Activated naive CD4-positive, alpha-beta T cell treated with anti-CD3 and anti-CD28 coated beads, Interleukin-2, amount 50 U/mL, for 16 hours (primary cell): Measurements from ENCODE around the gene SLC25A19.
"Not testable (repeated sequence)": the region's sequence is repeated elsewhere in the genome, so short reads cannot be mapped to it uniquely, and the experiment has no call there.

ENCODE experiments used
- DNase-seq: peaks from one replicate; pipeline ENCODE4 v3.0.0-alpha.2; 2020

SLC25A19 gene

GRCh38 chr17:75301049-75301448, 11.8 kb upstream of the SLC25A19 start:
- no peak for DNase-seq

DNA sequence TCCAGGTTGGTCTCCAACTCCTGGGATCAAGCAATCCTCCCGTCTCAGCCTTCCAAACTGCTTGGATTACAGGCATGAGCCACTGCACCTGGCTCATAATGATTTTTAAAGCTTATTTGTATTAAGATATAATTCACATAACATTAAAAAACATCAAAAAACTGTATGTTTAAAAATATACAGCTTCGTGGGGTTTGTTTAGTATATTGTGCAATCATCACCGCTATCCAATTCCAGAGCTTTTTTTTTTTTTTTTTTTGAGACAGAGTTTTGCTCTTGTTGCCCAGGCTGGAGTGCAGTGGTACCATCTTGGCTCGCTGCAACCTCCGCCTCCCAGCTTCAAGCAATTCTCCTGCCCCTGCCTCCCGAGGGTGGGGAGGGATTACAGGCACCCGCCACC, 11.0 kb upstream of the SLC25A19 start:
- DNase-seq, result no peak

DNA sequence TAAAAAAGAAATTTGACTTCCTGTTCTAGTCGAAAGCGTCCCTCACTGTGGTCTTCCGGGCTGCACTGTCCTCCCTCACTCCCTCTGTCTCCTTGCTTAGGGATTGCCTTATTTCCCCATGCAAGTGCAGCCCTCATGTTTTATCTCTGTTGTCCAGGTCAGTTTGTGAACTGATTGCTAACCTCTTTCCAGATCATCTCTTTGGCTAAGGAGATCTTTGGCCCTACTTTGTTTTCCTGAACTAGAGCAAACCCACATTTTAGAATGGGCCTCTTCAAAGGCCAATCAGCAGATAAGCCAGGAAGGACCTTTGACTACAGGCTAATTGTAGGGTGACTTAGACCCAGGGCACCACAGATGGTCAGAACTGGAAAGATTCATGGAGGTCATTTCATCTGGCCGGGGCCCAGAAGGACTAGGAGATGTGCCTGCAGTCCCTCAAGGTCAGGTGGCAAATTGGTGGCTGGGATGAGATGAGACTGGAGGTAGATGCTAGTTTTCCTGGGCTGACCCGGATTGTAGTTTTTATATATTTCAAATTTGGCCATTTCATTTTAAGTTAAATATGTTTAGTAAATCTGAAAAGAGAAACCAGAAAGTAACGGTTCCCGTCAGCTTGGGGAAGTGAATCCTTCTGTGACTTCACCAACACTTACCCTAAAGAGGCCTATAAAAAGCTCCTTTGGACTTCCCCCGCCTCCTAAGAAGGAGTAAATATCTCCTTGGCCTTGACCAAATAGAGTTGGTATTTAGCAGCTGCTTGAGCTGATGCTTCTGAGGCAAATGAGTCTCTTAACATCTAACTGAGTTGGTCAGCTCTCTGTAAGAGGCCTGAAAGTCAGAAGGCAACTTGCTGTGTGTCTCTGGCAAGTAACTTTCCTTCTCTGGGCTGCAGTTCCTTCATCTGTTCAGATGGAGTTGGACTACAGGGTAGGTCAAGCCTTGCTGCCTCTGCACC, 6.2 kb upstream of the SLC25A19 start:
- no peak for DNase-seq

- not testable (repeated sequence) for DNase-seq
Observed at GRCh38 chr17:75292810-75293448, 3.7 kb upstream of the SLC25A19 start.

- peak; percentile 69 for DNase-seq
Observed at GRCh38 chr17:75289832-75290337, 652 bp upstream of the SLC25A19 start.

DNA sequence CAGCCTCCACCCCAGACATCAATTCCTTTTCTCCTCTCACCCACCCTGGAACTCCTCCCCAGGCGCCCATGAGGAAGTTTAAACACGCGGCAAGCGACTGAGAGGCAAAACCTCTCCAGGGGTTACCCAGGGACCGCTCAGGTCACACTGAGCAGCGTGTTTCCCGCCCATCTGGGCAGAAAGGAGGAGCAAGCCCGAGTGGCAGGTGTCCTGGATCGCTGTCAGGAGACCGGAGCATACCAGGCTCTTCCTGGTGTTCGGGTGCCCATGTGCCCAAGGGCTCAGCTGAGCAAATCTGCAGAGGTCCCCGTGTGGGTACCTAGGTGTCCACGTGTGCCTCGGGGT, 491 bp downstream of the SLC25A19 start:
- peak; percentile 49 for DNase-seq

- DNase-seq, result no peak
Observed at GRCh38 chr17:75288359-75288758, 874 bp downstream of the SLC25A19 start.

DNA sequence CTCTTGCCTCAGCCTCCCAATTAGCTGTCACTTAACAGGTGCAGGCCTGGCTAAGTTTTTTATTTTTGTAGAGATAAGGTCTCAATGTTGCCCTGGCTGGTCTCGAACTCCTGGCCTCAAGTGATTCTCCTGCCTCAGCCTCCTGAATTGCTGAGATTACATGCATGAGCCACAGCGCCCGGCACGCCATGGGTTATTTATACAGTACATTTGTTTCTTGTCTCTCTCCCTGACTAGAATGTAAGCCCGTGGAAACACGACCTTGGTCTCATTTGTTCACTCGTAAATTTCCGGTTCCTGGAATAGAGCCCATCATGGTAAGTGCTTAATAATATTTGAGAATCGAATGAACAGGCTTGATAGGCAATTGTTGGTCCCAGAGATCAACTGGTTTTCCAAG, 2.0 kb downstream of the SLC25A19 start:
- no peak for DNase-seq

DNA sequence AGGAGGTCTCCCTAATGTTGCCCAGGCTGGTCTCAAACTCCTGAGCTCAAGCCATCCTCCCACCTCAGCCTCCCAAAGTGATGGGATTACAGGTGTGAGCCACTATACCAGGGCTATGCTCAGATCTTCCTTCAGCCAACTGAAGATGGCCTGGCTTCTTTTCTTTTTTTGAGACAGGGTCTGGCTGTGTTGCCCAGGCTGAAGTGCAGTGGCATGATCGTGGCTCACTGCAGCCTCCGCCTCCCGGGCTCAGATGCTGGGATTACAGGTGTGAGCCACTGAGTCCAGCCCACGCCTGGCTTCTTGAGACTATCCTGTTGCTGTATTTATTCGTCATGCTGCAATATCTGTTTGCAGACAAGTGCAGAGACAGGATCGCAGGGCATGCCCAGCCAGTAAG, 4.1 kb downstream of the SLC25A19 start:
- no peak for DNase-seq

DNA sequence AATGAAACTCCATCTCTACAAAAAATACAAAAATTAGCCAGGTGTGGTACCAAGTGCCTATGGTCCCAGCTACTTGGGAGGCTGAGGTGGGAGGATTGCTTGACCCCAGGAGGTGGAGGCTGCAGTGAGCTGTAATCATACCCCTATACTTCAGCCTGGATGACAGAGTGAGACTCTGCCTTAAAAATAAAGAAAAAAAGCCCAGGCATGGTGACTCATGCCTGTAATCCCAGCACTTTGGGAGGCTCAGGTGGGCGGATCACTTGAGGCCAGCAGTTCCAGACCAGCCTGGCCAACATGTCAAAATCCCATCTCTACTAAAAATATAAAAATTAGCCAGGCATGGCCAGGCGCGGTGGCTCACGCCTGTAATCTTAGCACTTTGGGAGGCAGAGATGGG, 9.0 kb downstream of the SLC25A19 start:
- DNase-seq, result not testable (repeated sequence)

DNA sequence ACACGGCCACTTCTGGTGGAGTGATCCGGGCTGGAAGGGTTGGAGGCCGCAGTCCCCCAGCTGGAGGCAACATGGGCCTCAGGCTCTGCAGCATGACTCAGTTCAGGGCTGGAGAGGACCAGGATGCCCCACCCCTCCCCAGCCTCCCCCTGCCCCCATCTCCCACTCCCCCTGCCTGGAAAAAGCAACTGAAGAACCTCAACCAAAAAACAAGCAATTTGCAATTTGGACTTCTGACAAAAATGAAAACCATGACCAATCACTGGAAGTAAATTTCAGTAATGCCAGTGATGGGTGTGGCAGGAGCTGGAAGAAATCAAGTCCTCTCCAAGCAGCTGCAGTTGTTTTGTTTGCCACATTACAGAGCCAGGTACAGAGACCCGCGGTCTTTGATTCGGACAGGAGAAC, 11.6 kb downstream of the SLC25A19 start:
- no peak for DNase-seq

DNA sequence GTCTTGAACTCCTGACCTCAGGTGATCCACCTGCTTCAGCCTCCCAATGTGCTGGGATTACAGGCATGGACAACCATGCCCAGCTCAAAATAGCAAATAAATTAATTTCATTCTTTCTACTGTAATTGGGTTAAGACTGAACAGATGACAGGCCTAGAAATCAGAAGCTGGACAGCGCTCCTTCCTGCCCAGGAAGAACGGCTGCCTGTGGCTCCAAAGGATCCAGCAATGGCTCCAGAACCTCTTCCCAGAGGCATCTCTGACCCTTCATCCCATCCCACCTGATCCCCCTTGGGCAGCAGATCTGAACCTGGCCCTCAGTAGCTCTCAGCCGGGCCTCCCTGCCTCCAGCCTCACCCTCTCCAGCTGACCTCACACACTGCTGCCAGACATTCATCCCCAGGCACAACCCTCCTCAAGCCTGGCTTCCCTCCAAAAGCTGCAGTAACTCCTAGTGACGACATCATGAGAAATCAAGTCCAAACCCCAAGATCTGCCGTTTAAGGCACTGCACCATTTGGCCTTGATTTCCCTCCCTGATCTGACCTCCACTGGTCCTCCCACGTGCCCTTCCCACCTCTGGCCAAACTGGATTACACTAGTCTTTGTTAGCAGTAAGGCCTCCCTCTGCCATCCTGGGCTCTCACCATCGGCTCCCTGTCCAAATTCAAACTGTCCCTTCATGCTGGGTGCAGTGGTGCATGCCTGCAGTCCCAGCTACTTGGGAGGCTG, 15.1 kb downstream of the SLC25A19 start:
- no peak for DNase-seq

GRCh38 chr17:75272848-75273184, 16.4 kb downstream of the SLC25A19 start:
- DNase-seq, result no peak

DNA sequence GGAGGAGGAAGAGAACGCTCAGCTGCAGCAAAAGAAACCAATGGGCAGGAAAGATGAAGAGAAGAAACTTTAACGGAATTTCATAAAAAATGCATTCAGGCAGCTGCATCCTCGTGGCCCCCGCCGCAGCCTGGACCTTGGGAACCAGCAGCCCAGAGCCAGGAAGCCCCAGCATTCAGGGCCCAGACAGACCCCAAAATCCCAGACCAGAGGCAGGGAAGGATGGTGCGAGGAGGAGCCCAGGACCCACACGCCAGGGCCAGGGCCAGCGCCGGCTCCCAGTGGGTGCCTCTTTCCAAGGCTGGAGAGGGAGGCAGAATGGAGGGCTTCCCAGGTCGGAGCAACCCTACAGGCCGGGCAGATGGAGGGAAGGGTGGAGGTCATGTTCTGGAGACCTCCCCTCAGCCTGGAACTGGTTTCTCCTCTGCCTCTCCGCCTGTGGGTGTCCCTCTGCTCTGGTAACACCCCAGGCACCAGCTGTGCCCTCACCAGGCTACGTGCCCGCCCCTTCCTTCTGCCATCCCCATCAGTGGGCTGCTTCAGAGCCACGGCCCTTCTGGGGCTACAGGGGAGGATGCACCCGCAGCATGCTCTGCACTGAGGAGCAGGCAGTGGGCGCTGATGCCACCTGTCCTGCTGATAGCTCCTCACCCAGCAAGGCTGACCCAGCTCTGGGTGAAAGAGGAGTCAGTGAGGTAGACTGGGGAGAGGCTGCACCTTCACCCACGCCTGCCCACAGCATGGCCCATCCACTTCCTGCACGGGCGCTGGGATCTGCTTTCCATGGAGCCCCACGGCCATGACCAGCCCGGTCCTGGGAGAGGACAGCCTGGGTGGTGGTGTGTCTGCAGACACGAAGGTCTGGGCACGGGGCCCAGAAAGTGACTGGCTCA, 17.0 kb downstream of the SLC25A19 start:
- no peak for DNase-seq

GRCh38 chr17:75271233-75271954, 17.8 kb downstream of the SLC25A19 start:
- DNase-seq, result peak; percentile 88

DNA sequence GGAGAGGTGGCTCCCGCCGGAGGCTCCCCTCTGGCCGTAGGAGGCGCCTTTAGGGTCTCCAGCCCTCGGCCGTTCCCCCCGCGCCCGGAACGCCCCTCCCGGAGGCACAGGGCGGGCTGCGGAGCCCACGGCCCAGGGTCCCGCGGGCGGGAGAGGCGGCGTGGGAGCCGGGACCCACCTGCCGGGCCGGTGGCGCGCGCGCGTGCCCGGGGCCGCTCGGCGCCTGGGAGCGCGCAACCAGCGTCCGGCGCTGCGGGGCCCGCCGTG, 18.3 kb downstream of the SLC25A19 start, which contains the start of gene MIF4GD:
Gene MIF4GD, minus strand, starts transcription at position 266 of the 267 bp plus-strand sequence. CDS start 1,036 bp downstream, outside the sequence.
- no peak for DNase-seq

DNA sequence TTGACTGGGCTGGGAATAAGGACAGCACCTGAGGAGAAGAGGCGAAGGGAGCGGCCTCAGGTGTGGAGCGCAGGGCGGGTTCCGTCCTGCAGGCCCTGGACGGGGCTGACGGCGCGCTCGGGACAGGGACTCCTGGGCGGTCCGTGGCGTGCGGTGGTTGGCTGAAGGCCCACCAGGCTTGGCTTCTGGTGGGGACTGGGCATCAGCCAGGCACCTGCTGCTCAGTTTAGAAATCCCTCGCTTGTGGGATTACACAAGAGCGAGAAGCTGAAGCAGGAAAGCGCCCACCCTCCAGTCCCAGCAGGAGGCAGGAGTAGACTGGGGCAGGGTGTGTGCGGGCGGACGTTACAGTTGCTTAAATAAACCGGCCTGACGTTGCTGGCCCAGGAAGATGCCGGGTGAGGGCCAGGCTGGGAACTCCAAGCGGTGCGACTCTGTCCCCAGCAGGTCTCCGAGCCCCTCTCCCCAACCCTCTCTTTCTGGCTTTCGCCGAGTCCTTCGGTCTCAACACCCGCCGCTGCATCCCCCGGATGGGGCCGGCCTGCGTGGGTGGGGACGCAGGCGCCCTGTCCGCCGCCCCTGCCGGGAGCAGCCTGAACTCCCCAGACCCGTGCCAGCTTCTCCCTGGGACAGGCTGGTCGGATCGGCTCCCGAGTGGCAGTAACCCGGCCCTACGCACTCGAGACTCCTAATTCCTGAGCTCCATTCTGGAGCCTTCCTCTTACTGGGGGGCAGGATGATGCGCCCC, 18.8 kb downstream of the SLC25A19 start:
- peak; percentile 50 for DNase-seq

DNA sequence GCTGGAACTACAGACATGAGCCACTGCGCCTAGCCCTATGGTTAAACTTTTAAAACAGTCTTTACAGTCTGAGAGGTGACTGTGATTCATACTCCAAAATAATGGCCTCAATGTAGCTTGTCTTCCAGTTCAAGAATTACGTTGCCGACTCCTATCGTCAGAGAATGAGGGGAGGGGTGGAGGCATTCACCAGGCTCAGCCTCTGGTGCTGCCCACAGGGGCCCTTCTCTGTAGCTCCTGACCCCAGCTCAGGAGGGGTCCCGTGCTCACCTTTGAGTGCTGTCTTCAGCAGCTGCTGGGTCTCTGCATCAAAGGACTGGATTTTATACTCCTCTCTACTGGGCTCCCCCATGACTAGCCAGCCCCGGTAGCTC, 19.4 kb downstream of the SLC25A19 start:
- DNase-seq, result no peak

DNA sequence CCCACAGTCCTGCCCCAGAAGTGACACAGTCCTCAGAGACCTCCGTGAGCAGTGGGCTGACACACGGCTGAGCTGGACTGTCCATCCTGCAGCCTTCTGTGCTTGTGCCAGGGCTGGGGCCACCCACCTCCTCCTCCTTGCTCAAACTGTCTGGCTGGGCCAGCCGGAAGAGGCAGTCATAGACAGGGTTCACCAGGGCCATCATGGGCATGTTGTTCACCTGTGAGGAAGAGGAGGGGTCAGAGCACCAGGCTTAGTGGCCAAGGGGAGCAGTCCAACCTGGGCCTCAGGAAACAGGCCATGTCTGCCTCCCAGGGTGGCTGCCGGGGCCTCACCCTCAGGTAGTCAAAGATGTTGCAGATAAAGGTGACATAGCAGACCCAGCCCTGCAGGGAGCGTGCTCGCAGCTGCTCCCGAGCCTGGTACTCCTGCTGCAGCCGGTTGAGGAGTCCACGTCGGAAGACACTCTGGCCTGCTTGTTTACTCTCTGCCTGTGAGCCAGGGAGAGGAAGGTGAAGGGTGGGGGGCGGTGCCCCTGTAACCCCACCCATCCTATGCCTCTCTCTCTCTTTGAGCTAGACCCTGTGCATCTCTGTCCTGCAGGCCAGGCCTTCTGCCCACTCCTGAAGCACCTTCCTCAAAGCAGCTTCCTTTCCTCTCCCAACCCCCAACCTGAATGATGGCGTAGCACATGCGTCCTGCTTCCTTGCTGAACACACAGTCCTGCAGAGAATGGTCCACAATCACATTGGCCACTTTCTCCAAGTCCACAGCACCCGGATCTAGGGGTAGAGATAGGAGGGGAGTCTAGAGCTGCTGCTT, 21.6 kb downstream of the SLC25A19 start:
- no peak for DNase-seq

- no peak for DNase-seq
Observed at GRCh38 chr17:75267153-75267410, 22.2 kb downstream of the SLC25A19 start.
